C4-2B (cell line): ENCODE results near the gene SNPH.
A peak's percentile ranks its signal among the peaks of the same experiment; 100 is the strongest.
"Not testable (repeated sequence)": the region's sequence is repeated elsewhere in the genome, so short reads cannot be mapped to it uniquely, and the experiment has no call there.

Experiments used
- H3K27ac ChIP-seq: fragments of 450-650 bp; 2 replicates; pipeline ENCODE4 v1.5.1; 2017
- CTCF ChIP-seq: fragments of 450-650 bp; conservative IDR thresholded peaks from 2 replicates; pipeline ENCODE4 v1.5.1; 2017; ENCODE audit warnings: mild to moderate bottlenecking
- ZFX ChIP-seq: fragments of 450-650 bp; IDR thresholded peaks from 2 replicates; pipeline ENCODE4 v1.6.1; 2017

Gene SNPH

GRCh38 chr20:1266167-1266973, at the start of gene SNPH:
SNPH (plus strand) TSS chr20:1266294; CDS start chr20:1296240, 29,946 bp downstream.
- H3K27ac ChIP-seq: no peak within 1 kb of the TSS
- TF ChIP-seq CTCF (no peak), ZFX (no peak)

DNA sequence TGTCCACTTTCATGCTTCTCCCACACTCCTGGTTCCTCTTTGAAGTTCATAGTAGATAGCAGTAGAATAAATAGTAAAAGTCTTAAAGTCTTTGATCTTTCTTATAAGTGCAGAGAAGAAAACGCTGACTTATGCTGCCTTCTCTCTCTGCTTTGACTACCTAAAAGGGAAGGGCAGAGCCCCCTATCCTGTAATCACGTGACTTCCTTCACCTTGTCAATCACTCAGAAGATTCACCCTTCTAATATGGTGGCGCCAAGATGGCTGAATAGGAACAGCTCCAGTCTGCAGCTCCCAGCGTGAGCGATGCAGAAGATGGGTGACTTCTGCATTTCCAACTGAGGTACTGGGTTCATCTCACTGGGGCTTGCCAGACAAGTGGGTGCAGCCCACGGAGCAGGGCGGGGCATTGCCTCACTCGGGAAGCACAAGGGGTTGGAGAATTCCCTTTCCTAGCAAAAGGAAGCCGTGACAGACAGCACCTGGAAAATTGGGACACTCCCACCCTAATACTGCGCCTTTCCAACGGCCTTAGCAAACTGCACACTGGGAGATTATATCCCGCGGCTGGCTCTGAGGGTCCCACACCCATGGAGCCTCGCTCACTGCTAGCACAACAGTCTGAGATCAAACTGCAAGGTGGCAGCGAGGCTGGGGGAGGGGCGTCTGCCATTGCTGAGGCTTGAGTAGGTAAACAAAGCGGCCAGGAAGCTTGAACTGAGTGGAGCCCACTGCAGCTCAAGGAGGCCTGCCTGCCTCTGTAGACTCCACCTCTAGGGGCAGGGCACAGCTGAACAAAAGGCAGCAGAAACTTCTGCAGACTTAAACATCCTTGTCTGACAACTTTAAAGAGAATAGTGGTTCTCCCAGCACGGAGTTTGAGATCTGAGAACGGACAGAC, 49.3 kb upstream of the SNPH start:
- H3K27ac ChIP-seq: not testable (repeated sequence)

DNA sequence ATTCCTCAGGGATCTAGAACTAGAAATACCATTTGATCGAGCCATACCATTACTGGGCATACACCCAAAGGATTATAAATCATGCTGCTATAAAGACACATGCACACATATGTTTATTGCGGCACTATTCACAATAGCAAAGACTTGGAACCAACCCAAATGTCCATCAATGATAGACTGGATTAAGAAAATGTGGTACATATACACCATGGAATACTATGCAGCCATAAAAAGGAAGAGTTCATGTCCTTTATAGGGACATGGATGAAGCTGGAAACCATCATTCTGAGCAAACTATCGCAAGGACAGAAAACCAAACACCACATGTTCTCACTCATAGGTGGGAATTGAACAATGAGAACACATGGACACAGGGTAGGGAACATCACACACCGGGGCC, 43.3 kb upstream of the SNPH start:
- H3K27ac ChIP-seq: not testable (repeated sequence)

GRCh38 chr20:1224205-1224890, 41.7 kb upstream of the SNPH start:
- TF ChIP-seq CTCF (no peak), ZFX (no peak)
- H3K27ac ChIP-seq: no peak overlapping the region

DNA sequence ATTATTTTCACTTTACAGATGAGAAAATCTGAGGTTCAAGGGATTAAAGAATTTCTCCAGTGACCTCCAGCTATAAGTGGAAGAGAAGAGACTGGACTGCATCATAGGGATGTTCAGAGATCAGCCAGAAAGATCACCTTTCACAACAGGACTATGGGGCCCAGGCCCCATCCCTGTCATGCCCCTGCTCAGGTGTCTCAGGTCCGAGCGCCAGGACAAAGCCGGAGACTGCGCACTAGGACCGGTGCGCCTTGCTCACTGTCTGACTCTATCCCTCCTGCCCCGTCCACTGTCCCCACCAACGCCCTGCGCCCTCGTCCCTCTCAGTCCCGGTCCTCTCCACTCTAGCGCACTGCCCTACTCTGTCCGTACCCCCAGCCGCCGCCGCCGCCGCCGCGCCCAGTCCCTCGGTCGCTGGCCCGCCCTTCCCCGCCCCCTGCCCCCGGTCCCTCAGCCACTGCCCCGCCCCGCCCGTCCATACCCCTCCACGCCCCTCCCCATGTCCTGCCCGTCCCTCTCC, 40.8 kb upstream of the SNPH start:
- H3K27ac ChIP-seq: no peak overlapping the region
- TF ChIP-seq CTCF (no peak), ZFX (no peak)

DNA sequence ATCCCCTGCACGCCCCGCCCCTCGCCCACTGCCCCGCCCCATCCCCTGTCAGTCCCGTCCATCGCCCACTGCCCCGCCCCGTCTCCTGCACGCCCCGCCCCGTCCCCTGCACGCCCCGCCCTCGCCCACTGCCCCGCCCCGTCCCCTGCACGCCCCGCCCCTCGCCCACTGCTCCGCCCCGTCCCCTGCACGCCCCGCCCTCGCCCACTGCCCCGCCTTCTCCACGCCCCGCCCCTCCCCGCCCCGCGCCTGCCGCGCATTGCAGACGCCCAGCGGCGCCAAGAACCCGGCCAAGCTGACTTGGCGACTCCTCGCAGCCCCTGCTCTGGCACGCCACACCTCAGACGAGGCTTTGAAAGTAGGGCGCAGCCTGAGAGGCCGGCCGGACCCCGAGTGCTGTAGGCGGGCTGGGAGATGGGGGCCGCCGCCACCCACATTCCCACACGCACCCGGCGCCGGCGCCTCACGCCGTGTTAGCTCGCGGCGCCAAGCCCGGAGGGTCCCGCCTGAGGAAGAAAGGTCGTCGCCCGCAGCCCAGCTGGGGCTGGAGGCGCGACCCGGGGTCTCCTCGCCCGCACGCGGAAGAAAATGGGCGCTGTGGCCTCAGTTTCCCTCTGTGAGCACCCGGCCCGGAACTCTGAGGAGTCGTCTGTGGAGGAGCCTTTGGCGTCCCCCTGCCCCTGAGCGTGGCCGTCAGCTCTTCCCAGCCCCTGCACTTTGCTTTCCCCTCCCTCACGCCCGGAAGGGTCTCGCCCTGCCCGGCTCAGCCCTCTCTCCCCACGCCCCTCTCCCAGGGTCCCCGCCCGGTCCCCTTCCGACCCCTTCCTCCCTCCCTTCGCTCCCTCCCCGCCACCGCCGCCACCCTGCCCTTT, 40.1 kb upstream of the SNPH start, which contains the start of gene RAD21L1:
RAD21L1 (plus strand) TSS at position 262 of the 872 bp plus-strand sequence. CDS start 2,410 bp downstream, outside the sequence.
- peak within 1 kb of the TSS; percentile 55 for H3K27ac ChIP-seq
- no peak for TF ChIP-seq ZFX
- TF ChIP-seq CTCF: no peak

- TF ChIP-seq ZFX (no peak), CTCF (no peak)
- no peak overlapping the region for H3K27ac ChIP-seq
Measured at GRCh38 chr20:1229541-1229940, 36.6 kb upstream of the SNPH start.
